ENCODE data around the gene UBE2Z.

UBE2Z gene

DNA sequence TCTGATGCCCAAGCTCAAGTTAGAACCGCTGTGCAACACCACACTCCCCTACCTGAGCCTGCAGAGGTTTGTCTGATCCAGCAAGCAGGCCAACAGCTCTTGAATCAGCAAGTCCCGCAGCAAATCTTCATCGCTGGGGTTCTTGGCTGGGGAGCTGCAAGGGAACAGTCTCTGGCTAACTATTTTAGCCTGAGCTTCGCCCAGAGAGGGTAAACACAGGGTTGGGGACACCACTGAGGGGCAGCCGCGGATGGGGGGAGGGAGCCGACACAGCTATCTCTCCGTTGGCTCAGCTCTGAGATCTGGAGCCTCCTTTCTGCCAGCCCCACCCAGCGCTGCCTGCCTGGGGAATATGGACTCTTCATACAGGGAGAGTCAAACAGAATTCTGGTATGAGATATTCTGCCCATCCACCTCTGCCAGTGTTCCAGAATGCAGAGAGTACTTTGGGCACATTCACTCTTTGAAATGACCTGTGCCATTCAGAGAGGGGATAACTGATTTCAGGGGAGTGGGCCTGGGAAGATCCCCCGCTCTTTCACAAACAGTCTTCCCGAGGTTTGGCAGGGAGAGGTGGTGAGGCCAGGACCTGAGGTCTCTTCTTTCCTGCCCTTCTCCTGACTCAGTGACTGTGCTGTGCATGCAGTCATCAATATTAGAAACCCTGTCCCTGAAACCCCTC is 52.8 kb downstream of the UBE2Z start:
- peak in 1 of 3 experiments; percentile 6 for DNase-seq

- DNase-seq: no peak
Measured at GRCh38 chr17:48961516-48962233, 53.5 kb downstream of the UBE2Z start.

GRCh38 chr17:48970224-48970623 is 62.0 kb downstream of the UBE2Z start:
- DNase-seq: peak in 2 of 3 experiments; percentile 46 to 51

DNA sequence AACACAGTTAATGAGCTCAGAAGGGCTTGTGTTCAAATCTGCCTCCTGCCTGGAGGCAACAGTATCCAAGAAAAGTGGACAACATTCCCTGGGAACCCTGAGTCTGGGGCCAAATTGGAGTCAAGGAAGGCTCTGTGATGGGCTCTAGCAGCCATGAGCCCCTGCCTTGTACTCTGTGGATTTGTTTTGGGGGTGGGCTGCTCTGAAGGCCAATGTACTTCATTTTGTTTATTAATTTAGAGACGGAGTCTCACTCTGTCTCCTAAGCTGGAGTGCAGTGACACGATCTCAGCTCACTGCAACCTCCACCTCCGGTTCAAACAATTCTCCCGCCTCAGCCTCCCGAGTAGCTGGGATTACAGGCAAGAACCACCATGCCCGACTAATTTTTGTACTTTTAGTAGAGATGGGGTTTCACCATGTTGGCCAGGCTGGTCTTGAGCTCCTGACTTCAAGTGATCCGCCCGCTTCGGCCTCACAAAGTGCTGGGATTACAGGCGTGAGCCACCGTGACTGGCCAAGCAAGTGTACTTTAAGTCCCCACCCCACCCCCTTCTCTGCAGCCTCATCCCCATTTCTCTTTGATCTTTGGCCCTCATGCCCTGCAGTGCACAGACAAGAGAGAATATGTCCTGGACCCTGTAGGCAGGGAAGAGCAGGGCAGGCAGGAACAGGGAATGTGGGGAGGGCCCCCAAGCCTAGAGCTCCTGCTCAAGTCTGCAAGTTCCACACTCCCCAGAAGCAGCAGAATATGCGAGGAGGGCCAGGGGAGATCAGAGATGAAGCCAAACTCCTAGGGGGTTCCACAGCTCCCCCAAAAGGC is 62.9 kb downstream of the UBE2Z start:
- DNase-seq: no peak

GRCh38 chr17:48972749-48973097 is 64.5 kb downstream of the UBE2Z start:
- no peak for DNase-seq

DNA sequence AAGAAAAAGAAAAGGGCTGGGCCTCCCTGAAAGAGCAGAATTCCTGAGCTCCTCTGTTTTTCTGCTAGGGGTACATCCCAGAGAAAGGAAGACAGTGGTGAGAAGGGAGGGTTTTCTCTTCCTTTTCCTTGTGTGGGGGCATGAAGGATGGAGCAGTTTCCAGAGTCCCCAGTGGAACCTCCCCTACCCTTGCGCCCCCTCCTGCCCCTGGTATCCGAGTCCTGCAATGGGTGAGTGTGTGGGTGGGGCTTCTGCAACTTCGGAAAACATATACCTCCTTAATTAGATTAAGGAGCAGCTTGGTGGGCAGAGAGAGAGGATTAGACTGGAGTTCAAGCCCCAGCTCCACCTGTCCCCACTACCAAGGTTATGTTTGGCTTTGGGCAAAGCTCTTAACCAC is 65.6 kb downstream of the UBE2Z start:
- DNase-seq: no peak

Data from NCI-H1417 (cell line).